Mesodermal cell (in vitro differentiated cells): ENCODE data around the gene SULT2B1.

Source experiments
- H3K27ac ChIP-seq: 2 replicates; pipeline ENCODE4 v1.7.0; 2013; ENCODE audit warnings: mild to moderate bottlenecking, low read depth, low read length, moderate library complexity; ENCODE audit not compliant: severe bottlenecking
- H3K36me3 ChIP-seq: 2 replicates; pipeline ENCODE4 v1.7.1; 2013; ENCODE audit warnings: mild to moderate bottlenecking, low read length, moderate library complexity; ENCODE audit not compliant: control insufficient read depth, insufficient read depth
- H3K4me1 ChIP-seq: one replicate; pipeline ENCODE4 v1.7.1; 2013; ENCODE audit warnings: mild to moderate bottlenecking, low read length; ENCODE audit not compliant: insufficient read depth, control insufficient read depth, poor library complexity, severe bottlenecking
- H3K4me3 ChIP-seq: 2 replicates; pipeline ENCODE4 v1.7.0; 2013; ENCODE audit warnings: low read length, control low read depth, mild to moderate bottlenecking; ENCODE audit not compliant: insufficient read depth, poor library complexity, severe bottlenecking; ENCODE audit errors: extremely low read depth
- H3K9me3 ChIP-seq: 2 replicates; pipeline ENCODE4 v1.7.1; 2013; ENCODE audit warnings: mild to moderate bottlenecking, low read length, moderate library complexity; ENCODE audit not compliant: control insufficient read depth
- WGBS, 2 experiments: methylation state at CpG; one replicate each; pipeline ENCODE4 v1.1.5; 2013; ENCODE audit warnings: missing lambda C conversion rate in 2 of 2; ENCODE audit not compliant: insufficient coverage in 2 of 2; 5-methylcytosine and 5-hydroxymethylcytosine counted together

Gene SULT2B1

DNA sequence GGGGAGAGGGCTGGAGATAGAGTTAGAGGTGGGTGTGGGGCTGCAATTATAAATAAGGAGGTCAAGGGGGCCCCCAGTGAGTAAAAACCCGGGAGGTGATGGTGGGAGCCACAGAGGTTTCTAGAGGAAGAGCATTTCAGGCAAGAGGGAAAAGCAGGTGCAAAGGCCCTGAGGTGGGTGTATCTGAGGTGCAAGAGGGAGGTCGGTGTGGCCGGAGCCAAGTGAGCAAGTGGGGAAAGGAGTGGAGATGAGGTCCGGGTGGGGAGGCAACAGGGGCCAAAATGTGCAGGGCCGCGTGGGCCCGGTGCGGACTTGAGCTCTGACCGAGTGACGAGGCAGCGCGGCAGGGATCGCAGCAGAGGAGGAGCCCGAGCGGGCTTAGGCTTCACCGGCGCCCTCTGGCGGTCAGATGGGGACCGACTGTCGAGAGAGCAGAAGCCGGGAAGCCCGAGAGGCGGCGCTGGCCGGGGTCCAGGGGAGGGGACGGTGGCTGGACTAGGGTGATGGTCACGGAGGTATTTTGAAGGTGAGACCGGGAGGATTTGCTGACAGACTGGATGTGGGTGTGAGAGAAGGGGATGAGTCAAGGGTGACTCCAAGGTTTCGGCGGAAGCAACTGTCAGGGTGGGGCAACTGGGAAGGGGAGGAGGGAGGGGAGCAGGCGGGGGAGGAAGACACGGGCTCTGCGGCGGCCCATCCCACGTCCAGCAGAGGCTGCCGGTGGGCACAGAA is 36.9 kb downstream of the SULT2B1 start:
- no peaks in the 10 kb centered on the region for H3K4me1 ChIP-seq
- no peak overlapping the region for H3K4me3 ChIP-seq
- H3K9me3 ChIP-seq = no peaks in the 10 kb centered on the region
- no peaks in the 10 kb centered on the region for H3K36me3 ChIP-seq
- no peak overlapping the region for H3K27ac ChIP-seq
- whole genome bisulfite sequencing, 2 experiments = 6 to 7% methylated on average over 30 to 35 of the region's 36 CpGs

DNA sequence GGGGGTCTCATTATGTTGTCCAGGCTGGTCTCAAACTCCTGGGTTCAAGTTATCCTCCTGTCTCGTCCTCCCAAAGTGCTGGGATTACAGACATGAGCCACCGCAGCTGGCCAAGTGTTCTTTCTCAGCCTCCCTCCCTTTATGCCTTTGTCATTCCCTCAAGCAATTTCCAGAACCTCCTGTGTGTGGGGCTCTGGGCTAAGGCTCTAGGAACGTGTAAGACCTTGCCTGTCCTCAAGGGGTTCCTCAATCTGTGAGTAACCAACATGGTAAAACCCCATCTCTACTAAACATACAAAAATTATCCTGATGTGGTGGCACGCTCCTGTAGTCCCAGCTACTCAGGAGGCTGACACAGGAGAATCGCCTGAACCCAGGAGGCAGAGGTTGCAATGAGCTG is 39.0 kb downstream of the SULT2B1 start:
- no peaks in the 10 kb centered on the region for H3K9me3 ChIP-seq
- no peak overlapping the region for H3K27ac ChIP-seq
- no peaks in the 10 kb centered on the region for H3K4me1 ChIP-seq
- WGBS, 2 experiments = 84% methylated on average over 4 to 5 of the region's 5 CpGs
- H3K4me3 ChIP-seq = no peak overlapping the region
- no peaks in the 10 kb centered on the region for H3K36me3 ChIP-seq

DNA sequence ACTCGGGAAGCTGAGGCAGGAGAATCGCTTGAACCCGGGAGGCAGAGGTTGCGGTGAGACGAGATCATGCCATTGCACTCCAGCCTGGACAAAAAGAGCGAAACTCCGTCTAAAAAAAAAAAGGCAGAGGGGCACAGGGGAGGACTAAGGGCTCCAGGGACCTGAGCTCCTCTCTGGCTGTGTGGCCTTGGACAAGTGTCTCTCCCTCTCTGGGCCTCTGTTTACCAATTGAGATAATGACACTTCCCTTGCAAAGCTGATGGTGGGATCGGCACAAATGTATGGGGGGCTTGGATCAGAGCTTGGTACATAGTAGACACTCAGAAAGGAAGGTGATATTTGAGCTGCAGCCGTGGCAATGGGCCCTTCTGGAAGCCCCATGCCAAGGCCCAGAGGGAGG is 43.2 kb downstream of the SULT2B1 start:
- Histone ChIP-seq H3K27ac (no peak overlapping the region), H3K36me3 (no peaks in the 10 kb centered on the region), H3K4me1 (no peaks in the 10 kb centered on the region), H3K4me3 (no peak overlapping the region), H3K9me3 (no peaks in the 10 kb centered on the region)
- WGBS, 2 experiments = 89 to 91% methylated on average over 7 to 9 of the region's 9 CpGs

DNA sequence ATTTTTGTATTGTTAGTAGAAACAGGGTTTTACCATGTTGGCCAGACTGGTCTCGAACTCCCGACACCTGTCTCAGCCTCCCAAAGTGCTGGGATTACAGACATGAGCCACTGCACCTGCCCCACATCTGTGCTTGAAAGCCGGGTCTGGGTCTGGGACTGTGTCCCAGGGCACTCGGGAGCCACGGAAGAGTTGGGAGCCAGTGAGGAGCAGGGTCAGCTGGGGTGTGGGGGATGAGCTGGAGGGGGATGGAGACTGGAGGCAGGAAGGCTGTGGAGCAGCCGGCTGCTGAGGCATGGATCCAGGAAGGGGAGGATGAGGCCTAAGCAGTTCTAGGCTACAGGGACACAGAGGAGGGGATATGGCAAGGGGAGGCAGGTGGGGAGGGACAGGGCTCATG is 43.9 kb downstream of the SULT2B1 start:
- Histone ChIP-seq H3K36me3 (no peaks in the 10 kb centered on the region), H3K4me3 (no peak overlapping the region), H3K9me3 (no peaks in the 10 kb centered on the region), H3K4me1 (no peaks in the 10 kb centered on the region), H3K27ac (no peak overlapping the region)
- 85 to 90% methylated on average over 5 to 6 of the region's 6 CpGs for whole genome bisulfite sequencing, 2 experiments

GRCh38 chr19:48596237-48596636 is 44.3 kb downstream of the SULT2B1 start:
- Histone ChIP-seq H3K4me3 (no peak overlapping the region), H3K36me3 (no peaks in the 10 kb centered on the region), H3K27ac (no peak overlapping the region), H3K9me3 (no peaks in the 10 kb centered on the region), H3K4me1 (no peaks in the 10 kb centered on the region)
- 89 to 94% methylated on average over 2 of the region's 4 CpGs for WGBS, 2 experiments

DNA sequence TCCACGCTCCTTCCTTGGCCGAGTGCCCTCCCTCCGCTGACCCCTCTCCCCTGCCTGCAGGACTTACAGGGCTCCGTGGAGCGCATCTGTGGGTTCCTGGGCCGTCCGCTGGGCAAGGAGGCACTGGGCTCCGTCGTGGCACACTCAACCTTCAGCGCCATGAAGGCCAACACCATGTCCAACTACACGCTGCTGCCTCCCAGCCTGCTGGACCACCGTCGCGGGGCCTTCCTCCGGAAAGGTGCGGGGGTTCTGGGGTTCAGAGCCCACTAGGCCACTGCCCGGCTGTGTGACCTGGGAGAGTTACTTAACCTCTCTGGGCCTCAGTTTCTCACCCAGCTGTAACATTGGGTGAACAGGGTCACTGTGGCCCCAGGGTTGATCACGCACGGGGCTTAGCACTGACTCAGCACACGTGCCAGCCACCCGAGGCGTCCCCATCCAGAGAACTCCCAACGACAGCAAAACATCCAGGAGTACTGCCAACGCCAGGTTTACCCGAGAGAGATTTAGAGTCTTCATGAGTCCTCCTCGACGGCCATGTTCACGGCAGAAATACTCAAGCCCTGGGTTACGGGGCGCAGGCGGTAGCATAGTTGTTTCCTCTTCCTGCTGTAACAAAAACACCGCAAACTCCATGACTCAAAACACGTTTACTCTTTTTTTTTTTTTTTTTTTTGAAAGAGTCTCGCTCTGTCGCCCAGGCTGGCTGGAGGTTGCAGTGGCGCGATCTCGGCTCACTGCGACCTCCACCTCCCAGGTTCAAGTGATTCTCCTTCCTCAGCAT is 44.9 kb downstream of the SULT2B1 start:
- WGBS, 2 experiments = 90 to 93% methylated on average over 28 to 38 of the region's 39 CpGs
- no peak overlapping the region for H3K27ac ChIP-seq
- H3K4me1 ChIP-seq = no peaks in the 10 kb centered on the region
- no peaks in the 10 kb centered on the region for H3K9me3 ChIP-seq
- no peak overlapping the region for H3K4me3 ChIP-seq
- no peaks in the 10 kb centered on the region for H3K36me3 ChIP-seq

DNA sequence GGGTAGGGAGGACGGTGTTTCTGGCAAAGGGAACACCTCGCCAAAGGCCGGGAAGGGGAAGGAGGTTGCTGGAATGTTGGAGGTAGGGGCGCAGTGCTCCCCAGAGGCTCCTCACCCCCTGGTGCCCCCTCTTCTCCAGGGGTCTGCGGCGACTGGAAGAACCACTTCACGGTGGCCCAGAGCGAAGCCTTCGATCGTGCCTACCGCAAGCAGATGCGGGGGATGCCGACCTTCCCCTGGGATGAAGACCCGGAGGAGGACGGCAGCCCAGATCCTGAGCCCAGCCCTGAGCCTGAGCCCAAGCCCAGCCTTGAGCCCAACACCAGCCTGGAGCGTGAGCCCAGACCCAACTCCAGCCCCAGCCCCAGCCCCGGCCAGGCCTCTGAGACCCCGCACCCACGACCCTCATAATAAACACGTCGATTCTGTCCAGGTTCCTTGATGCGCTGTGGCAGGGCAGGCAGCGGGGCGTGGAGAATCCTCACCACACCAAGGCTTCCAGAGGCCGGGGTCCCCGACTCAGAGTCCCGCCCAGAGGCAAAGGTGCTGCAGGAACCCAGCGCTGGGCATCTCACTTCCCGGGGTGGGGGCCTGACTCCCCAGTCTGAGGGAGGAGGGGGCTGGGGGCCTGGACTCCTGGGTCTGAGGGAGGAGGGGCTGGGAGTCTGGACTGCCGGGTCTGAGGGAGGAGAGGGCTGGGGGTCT is 47.2 kb downstream of the SULT2B1 start:
- whole genome bisulfite sequencing, 2 experiments = 87 to 90% methylated on average over 22 to 25 of the region's 30 CpGs
- H3K4me3 ChIP-seq = no peak overlapping the region
- H3K36me3 ChIP-seq = no peaks in the 10 kb centered on the region
- no peaks in the 10 kb centered on the region for H3K9me3 ChIP-seq
- no peak overlapping the region for H3K27ac ChIP-seq
- no peaks in the 10 kb centered on the region for H3K4me1 ChIP-seq

- no peaks in the 10 kb centered on the region for H3K4me1 ChIP-seq
- H3K9me3 ChIP-seq = no peaks in the 10 kb centered on the region
- H3K27ac ChIP-seq = no peak overlapping the region
- H3K4me3 ChIP-seq = no peak overlapping the region
- H3K36me3 ChIP-seq = no peaks in the 10 kb centered on the region
- WGBS, 2 experiments = 86 to 87% methylated on average over 16 to 17 of the region's 21 CpGs
Observed at GRCh38 chr19:48600679-48601417, 48.9 kb downstream of the SULT2B1 start.

GRCh38 chr19:48603001-48603400 is 51.0 kb downstream of the SULT2B1 start:
- Histone ChIP-seq H3K9me3 (no peaks in the 10 kb centered on the region), H3K36me3 (no peaks in the 10 kb centered on the region), H3K4me1 (no peaks in the 10 kb centered on the region), H3K27ac (no peak overlapping the region), H3K4me3 (no peak overlapping the region)
- WGBS, 2 experiments = 90 to 92% methylated on average over 6 to 7 of the region's 9 CpGs

GRCh38 chr19:48603449-48603848 is 51.5 kb downstream of the SULT2B1 start:
- 96% methylated on average over 26 to 39 of the region's 39 CpGs for WGBS, 2 experiments
- H3K36me3 ChIP-seq = no peaks in the 10 kb centered on the region
- H3K27ac ChIP-seq = no peak overlapping the region
- H3K4me3 ChIP-seq = no peak overlapping the region
- no peaks in the 10 kb centered on the region for H3K4me1 ChIP-seq
- no peaks in the 10 kb centered on the region for H3K9me3 ChIP-seq
